H54 (cell line): ENCODE data around the gene SLC6A5.

ENCODE experiments used
- DNase-seq: peaks from one replicate; pipeline ENCODE4 v3.0.0; 2011; ENCODE audit warnings: low spot score, mixed read lengths; ENCODE audit not compliant: insufficient read length
- FAIRE-seq: peaks from 3 replicates; lab custom pipeline; 2011; peaks lifted over from hg19 to GRCh38; lab: Jason Lieb, UNC
- POLR2A ChIP-seq: IDR thresholded peaks from 2 replicates; pipeline ENCODE4 v1.6.1; 2011; ENCODE audit warnings: low read depth, mild to moderate bottlenecking, low read length

The SLC6A5 gene

DNA sequence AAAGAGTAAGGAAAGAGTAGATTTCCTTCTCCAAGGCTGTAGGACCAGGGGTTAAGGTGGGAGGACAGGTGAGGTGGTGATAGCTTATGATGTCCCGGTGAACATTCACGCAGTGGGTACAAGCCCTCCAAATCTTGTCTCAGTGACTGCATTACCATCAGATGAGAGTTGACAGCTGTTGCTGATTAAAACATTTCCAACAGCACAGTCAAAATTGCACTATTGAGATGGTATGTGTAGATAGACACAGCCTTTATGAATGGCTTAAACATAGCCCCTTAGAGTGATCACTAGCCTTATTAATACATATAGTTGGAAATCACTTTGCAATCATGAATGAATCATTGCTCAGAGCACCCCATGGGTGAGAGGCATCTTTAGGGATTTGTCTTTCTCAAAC lies 77.2 kb downstream of the SLC6A5 start:
- DNase-seq (no peak), FAIRE-seq (no peak)
- no peak for TF ChIP-seq POLR2A

DNA sequence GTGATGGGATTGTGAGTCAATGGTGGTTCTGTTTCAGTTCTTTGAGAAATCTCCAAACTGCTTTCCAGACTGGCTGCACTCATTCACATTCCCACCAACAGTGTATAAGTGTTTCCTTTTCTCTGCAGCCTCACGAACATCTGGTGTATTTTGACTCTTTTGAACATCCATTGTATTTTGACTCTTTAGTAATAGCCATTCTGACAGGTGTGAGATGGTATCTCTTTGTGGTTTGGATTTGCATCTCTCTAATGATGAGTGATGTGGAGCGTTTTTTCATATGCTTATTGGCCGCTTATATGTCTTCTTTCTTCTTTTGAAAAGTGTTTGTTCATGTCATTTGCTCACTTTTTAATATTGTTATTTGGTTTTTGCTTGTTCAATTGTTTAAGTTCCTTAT lies 89.4 kb downstream of the SLC6A5 start:
- DNase-seq (no peak), FAIRE-seq (no peak)
- TF ChIP-seq POLR2A: no peak

- no peak for DNase-seq
- FAIRE-seq: no peak
- no peak for TF ChIP-seq POLR2A
These were observed 108.5 kb downstream of the SLC6A5 start for GRCh38 chr11:20707876-20708275.
